NCI-H526 (cell line): ENCODE data around the gene BTK.

ENCODE experiments used
- DNase-seq, 2 experiments: peaks; one replicate each; lab custom pipeline; 2025; lab: John Stamatoyannopoulos, UW

Gene BTK

GRCh38 chrX:101393530-101394305, 7.7 kb upstream of the BTK start:
- DNase-seq = no peak

- no peak for DNase-seq
Observed at GRCh38 chrX:101391831-101392230, 5.8 kb upstream of the BTK start.

DNA sequence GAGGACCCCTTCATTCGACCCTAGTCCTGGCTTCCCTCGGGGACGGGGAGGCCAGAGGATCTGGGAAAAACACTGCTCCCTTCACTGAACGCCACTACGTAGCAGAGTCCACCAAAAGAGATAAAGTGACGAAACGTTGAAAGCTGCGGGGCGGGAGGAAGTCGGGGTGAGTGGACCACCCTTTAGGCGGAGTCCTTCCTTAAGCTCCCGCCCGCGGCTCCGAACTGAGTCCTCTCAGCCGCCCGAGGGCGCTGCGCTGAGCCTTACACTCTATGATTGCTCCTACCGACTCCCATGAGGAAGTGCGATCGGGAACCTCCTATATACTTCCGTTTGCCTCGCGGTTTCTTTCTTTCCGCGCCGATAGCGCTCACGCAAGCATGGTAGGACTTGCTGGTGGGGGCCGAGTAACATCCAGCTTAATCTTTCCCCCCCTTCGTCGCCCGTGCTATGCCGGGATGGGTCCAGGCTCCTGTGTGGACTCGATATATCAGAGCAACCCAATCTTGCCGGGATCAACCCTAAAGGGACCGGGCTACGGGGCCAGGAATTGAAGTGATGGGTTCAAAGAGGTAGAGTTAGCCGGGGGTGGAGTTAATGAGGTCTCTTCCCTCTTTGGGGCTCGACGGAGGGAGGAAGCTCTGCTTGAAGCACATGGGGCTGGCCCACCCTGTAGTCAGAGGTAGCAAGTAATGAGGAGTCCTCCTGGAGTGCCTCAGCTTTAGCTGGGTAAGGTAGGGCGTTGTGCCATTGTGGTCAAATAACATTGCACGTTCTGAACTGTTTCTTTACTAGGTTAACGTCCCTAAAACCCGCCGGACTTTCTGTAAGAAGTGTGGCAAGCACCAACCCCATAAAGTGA, 4.9 kb upstream of the BTK start, which contains the start of gene RPL36A:
RPL36A (plus strand) TSS at position 348 of the 862 bp plus-strand sequence; CDS start at position 381, 33 bp downstream.
- DNase-seq = peak; percentile 87 to 95

DNA sequence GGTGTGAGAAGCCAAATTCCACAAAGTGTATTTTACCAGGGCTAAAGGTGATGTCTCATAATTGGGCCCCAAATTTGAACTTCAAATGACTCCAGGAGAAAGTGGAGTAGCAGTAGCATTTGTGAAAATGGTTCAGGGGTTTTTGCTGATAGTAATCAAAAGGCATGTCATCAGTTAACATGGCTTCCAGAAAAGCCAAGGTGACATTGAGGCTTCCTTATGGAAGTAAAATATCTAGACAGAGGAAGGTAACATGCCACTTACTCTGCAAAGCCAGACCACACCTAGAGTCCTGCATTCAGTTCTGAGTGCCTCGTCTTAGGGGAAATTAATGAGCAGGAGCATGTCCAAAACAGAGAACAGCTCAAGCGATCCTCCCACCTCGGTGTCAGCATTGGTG, 2.6 kb upstream of the BTK start:
- no peak for DNase-seq

DNA sequence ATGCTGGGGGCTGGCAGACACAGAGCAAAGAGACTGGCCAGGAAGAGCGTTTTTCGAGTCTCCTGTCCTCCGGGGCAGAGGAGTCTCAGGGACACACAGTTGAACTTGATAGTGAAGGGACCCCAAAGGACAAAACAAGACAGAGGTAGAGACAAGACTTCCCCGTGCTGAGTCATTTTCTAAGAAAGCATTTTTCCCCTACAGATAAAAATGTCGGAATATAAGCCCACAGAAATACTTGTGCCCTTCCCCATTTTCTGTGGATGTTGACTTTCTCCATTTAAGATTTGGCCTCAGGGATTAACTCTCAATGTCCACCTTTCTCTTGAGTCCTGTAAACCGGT, 523 bp upstream of the BTK start:
- DNase-seq = no peak

DNA sequence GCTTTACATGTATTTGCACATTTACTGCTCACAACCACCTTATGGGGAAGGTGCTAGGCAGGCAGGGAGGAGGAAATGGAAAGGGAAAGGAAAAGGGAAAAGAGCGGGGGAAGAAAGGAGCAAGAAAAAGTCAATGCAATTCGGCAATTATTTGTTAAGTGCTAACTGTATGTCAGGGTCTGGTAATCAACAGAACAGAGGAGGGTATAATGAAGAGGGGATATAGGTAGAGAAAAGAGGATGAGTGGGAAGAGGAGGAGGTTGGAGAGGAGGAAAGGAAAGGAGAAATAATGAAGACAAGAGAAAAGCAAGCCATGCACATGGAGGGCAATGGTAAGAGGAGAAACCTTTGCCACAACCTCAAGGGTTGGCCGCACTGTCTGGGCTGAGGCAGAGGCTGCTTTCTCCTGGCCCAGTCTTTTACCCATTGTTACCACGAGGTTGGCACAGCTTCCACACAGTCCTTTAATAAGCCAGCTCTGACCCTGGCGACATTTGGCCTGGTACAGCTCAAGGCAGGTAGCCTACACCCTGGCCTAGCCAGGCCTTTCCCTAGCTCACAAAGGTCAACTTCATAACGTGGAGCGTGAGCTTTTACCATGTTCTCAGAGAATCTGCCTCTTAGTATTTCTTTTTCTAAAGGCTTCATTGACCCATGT, 836 bp downstream of the BTK start:
- DNase-seq = no peak

DNA sequence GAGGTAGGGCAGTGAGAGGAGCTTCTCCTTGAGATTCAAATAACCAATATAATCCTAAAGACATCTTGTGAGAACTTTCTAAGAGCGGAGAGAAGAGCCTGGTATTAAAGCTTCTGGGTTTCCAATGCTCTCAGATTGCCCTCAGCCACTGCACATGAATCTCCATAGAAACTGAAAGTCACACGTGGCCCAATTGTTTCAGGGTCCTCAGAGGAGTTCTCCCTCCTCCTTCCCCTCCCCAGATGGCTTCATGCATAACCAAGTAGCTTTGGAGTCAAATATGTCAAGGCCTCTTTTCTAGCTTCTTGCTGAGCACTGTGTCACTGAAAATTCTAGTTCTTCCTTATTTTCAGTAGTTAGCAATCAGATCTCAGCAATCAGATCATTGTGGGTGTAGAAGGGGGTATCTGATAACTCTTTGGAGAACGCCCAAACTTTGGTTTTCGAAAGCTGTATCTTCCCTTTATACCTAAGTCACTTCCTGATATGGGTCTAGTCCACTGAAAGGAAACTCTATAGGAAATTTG, 2.2 kb downstream of the BTK start:
- peak; percentile 12 to 17 for DNase-seq

GRCh38 chrX:101377547-101377946, 8.4 kb downstream of the BTK start:
- no peak for DNase-seq

GRCh38 chrX:101370888-101371504, 15.0 kb downstream of the BTK start:
- no peak for DNase-seq

- DNase-seq = no peak
Observed at GRCh38 chrX:101369687-101370086, 16.3 kb downstream of the BTK start.

DNA sequence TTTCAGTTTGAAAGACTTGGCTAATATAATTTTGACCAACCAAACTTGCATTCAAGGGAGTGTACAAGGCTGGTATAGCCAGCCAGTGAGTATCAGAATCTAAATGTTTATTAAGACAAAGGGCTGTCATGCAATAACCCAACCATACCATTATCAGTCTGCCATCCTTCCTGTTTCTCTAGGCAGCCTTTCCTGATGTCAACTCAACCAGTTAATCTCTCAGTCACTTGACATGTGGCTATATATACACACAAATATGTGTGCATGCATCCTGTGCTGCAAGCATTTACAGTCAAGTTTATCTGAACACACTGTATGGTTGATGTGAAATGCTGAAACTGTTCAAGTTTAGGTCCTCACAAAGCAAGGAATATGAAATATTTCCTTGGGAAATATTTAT, 17.2 kb downstream of the BTK start:
- no peak for DNase-seq

DNA sequence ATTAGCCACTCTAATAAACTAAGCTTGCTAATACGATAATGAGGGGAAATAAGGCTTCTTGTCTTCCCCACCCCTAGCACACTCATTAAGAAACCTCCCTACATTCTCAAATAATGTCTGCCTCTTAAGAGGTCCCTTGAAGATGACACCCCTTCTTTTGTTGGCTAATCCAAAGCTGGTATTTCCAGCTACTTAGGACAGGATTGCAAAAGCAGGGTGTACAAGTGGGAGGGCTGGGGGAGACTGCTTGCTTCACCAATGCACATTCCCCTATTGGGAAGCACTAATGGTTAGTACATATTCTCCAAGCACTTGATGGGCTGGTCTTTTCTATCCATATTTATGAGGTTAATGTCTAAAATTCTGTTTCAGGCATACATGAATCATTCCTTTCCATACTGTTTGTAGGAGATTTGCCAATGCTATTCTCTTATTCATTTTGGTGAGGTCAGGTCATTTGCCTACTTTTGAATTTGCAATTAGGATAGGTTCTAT, 20.6 kb downstream of the BTK start:
- no peak for DNase-seq

DNA sequence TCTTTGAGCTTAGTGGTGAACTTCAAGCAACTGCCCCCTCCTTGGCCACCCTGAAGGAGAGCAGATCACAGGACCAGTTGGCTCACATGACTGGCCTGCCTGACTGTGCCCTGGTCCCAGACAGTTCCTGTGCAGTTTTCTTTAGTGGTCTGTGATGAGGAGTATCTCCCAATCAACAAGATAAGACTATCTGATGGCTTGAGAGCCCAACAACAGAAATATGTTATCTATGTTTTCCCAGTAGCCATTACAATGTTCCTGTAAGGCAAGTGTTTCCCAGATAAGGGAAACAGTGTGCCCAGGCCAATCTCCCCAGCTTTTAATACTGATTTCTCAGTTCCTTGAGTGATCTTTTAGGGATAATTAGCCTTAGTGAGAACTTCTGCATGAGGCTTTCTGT, 23.2 kb downstream of the BTK start:
- no peak for DNase-seq

- DNase-seq = no peak
Observed at GRCh38 chrX:101362116-101362515, 23.9 kb downstream of the BTK start.

GRCh38 chrX:101360390-101360789, 25.6 kb downstream of the BTK start:
- peak; percentile 24 to 51 for DNase-seq

DNA sequence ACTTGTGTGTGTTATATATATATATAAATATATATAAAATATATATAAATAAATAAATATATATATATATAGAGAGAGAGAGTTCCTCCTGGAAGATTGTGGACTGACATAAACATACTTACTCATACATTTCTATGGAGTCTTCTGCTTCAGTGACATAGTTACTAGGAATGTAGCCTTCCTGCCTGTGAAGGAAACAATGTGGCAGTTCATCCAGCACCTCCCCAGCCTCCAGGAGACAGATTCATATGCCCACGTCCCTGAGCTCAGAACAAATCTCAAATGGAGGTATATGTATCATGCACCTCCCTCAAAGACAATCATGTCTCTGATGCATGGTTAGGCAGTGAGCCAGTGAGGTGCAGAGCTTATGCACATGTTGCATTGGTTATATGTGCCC, 26.0 kb downstream of the BTK start:
- DNase-seq = no peak

DNA sequence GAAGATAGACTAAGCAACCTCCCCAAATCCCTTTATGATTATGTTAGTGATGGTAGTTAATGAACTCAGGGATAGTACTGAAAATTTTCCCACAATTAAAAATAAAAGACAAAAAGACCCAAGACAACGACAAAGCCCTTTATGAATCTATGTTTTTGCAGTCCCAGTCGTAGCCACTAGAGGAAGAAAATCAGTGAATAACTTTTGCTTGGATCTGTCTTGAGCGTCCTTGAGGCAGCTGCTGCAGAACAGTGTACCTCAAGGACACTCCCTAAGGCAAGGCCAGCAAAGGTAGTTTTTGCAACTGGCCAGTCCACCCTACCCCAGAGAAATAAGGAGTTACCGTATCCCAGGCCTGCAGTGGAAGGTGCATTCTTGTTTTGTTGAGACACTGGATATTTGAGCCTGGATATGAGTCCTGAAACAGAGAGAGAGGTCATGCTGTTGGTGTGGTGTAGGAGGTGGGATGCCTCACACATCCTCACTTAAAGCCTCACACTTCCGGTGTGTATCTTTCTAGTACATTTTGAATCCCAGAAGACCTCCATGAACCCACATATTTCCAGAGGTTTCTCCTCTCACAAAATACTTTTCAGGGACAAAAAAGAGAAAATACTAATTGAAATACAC, 28.7 kb downstream of the BTK start:
- DNase-seq = peak in 1 of 2 experiments; percentile 13

DNA sequence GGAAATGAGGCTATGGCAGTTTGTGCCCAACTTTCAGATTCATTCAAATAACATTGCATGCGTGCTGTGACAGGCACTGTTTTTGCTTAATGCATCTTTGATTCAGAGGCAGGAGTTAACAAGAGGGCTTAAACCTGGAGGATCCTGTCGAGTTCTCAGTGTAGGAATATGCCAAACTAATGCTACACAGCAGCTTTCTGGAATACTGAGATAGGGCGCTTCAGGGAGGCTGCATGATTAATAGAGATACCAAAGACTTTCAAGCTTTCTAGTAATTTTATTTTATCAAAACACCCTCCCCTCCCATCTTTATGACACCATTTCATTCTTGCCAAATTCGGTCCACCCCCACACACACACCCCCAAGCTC, 36.8 kb downstream of the BTK start:
- no peak for DNase-seq

- DNase-seq = peak; percentile 58 to 87
Observed at GRCh38 chrX:101348452-101349192, 37.4 kb downstream of the BTK start, which contains the start of gene TIMM8A. Gene TIMM8A (minus strand): TSS chrX:101348742. CDS start chrX:101348664, 78 bp downstream.

- peak in 1 of 2 experiments; percentile 36 for DNase-seq
Observed at GRCh38 chrX:101347859-101348451, 38.0 kb downstream of the BTK start.
